Neural cell (in vitro differentiated cells): ENCODE measurements around the gene LRRC34. TPM values are rescaled to one million over a fixed set of nuclear protein-coding genes. Genes with fewer than 3 reads are reported as not detected.

ENCODE experiments used
- H2AFZ ChIP-seq: fragments of 200-600, 300-800 bp; sonication (generic), shearing (Covaris generic); 2 replicates; pipeline ENCODE4 v1.6.0; 2014; ENCODE audit warnings: low read depth, mild to moderate bottlenecking, antibody characterized with exemption, low read length, moderate library complexity
- H3F3A ChIP-seq: fragments of 200-600 bp; shearing (Covaris generic); 2 replicates; pipeline ENCODE4 v1.6.1; 2016; ENCODE audit warnings: mild to moderate bottlenecking, moderate library complexity, mixed read lengths, antibody characterized with exemption, low read length; ENCODE audit not compliant: insufficient read depth, poor library complexity, severe bottlenecking
- H3K27ac ChIP-seq: fragments of 200-600, 300-800 bp; sonication (generic), shearing (Covaris generic); 2 replicates; pipeline ENCODE4 v1.5.1; 2014; ENCODE audit warnings: mild to moderate bottlenecking, low read length, moderate library complexity
- H3K27me3 ChIP-seq: fragments of 300-800, 200-600 bp; sonication (generic), shearing (Covaris generic); 2 replicates; pipeline ENCODE4 v1.6.0; 2014; ENCODE audit warnings: mild to moderate bottlenecking, low read depth, low read length, moderate library complexity; ENCODE audit not compliant: insufficient read depth
- H3K36me3 ChIP-seq: fragments of 300-800, 200-600 bp; sonication (generic), shearing (Covaris generic); 2 replicates; pipeline ENCODE4 v1.5.1; 2014; ENCODE audit warnings: mild to moderate bottlenecking, antibody characterized with exemption, low read length, moderate library complexity; ENCODE audit not compliant: insufficient read depth
- H3K4me2 ChIP-seq: fragments of 300-800, 200-600 bp; sonication (generic), shearing (Covaris generic); 2 replicates; pipeline ENCODE4 v1.6.0; 2014; ENCODE audit warnings: mild to moderate bottlenecking, low read length
- H3K4me3 ChIP-seq: fragments of 300-800, 200-600 bp; sonication (generic), shearing (Covaris generic); 2 replicates; pipeline ENCODE4 v1.5.1; 2014; ENCODE audit warnings: mild to moderate bottlenecking, low read length, moderate library complexity
- H3K79me2 ChIP-seq: fragments of 200-600 bp; shearing (Covaris generic); replicated peaks from 2 replicates; pipeline ENCODE4 v1.6.0; 2014; ENCODE audit warnings: mild to moderate bottlenecking, low read length, moderate library complexity; ENCODE audit not compliant: insufficient read depth
- H3K9ac ChIP-seq: fragments of 300-800, 200-600 bp; sonication (generic), shearing (Covaris generic); 2 replicates; pipeline ENCODE4 v1.6.1; 2016; ENCODE audit warnings: mild to moderate bottlenecking, low read length, mixed read lengths
- H3K9me2 ChIP-seq: fragments of 200-600 bp; shearing (Covaris generic); 2 replicates; pipeline ENCODE4 v1.6.1; 2016; ENCODE audit warnings: mild to moderate bottlenecking, low read length, mixed read lengths; ENCODE audit not compliant: insufficient read depth
- H3K9me3 ChIP-seq: fragments of 200-600, 300-800 bp; sonication (generic), shearing (Covaris generic); 2 replicates; pipeline ENCODE4 v1.6.1; 2016; ENCODE audit warnings: mild to moderate bottlenecking, mixed run types, low read length, moderate library complexity, mixed read lengths
- H4K20me1 ChIP-seq: fragments of 200-600 bp; shearing (Covaris generic); 2 replicates; pipeline ENCODE4 v1.6.1; 2016; ENCODE audit warnings: mild to moderate bottlenecking, mixed run types; ENCODE audit not compliant: insufficient read depth
- CTCF ChIP-seq: fragments of 450-650 bp; IDR thresholded peaks from 2 replicates; pipeline ENCODE4 v1.5.1; 2014; ENCODE audit warnings: antibody characterized with exemption, mild to moderate bottlenecking, moderate library complexity; ENCODE audit not compliant: poor library complexity, severe bottlenecking
- EP300 ChIP-seq: fragments of 450-650 bp; conservative IDR thresholded peaks from 2 replicates; pipeline ENCODE4 v1.6.1; 2014; ENCODE audit warnings: antibody characterized with exemption, mild to moderate bottlenecking, moderate library complexity; ENCODE audit not compliant: poor library complexity, severe bottlenecking
- EZH2 ChIP-seq: fragments of 200-600, 300-800 bp; shearing (Covaris generic), sonication (generic); IDR thresholded peaks from 2 replicates; pipeline ENCODE4 v1.6.1; 2014; ENCODE audit warnings: antibody characterized with exemption, low read length, borderline replicate concordance, mild to moderate bottlenecking; ENCODE audit not compliant: insufficient read depth, poor library complexity, severe bottlenecking
- MXI1 ChIP-seq: fragments of 450-650 bp; conservative IDR thresholded peaks from 2 replicates; pipeline ENCODE4 v1.6.1; 2014; ENCODE audit warnings: antibody characterized with exemption, mild to moderate bottlenecking; ENCODE audit not compliant: poor library complexity, severe bottlenecking
- POLR2AphosphoS5 ChIP-seq: IDR thresholded peaks from 2 replicates; pipeline ENCODE4 v1.6.1; 2012
- RAD21 ChIP-seq: fragments of 450-650 bp; conservative IDR thresholded peaks from 2 replicates; pipeline ENCODE4 v1.6.1; 2014; ENCODE audit warnings: antibody characterized with exemption, mild to moderate bottlenecking, moderate library complexity
- REST ChIP-seq: IDR thresholded peaks from 2 replicates; pipeline ENCODE4 v1.6.1; 2012; ENCODE audit warnings: borderline replicate concordance
- SMC3 ChIP-seq: fragments of 450-650 bp; conservative IDR thresholded peaks from 2 replicates; pipeline ENCODE4 v1.6.1; 2014; ENCODE audit warnings: antibody characterized with exemption, mild to moderate bottlenecking, moderate library complexity; ENCODE audit not compliant: poor library complexity
- TAF1 ChIP-seq: IDR thresholded peaks from 2 replicates; pipeline ENCODE4 v1.6.1; 2012; ENCODE audit warnings: low read depth
- polyA plus RNA-seq: library from polyadenylated mRNA; depleted of rRNA; stranded (reverse); fragments of >200 nt; gene quantifications from 2 replicates; pipeline ENCODE4 v1.2.3, GENCODE V29; 2014

The LRRC34 gene
- polyA plus RNA-seq, 1 donor from 2014 or later, result 1.1 TPM

DNA sequence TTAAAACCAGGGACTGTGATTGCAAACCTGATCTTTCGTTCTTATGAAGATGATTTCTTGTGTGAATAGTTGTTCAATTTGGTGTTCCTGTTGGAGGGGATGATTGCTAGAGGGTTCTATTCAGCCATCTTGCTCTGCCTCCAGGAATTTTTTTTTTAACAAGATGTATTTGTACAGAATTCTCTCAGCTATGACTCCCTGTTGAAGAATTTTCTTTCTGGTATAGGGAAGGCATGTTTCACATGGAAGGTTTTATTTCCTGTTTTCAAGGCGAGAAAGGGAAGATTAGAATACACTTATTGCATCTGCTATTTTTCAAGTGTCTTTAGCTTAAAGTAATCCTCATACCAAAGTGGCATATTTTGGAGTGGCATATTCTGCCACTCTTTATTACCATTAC lies 5.6 kb upstream of the LRRC34 start:
- Histone ChIP-seq H2AFZ (no peak overlapping the region), H3K4me2 (no peak overlapping the region), H3K4me3 (no peak overlapping the region)

DNA sequence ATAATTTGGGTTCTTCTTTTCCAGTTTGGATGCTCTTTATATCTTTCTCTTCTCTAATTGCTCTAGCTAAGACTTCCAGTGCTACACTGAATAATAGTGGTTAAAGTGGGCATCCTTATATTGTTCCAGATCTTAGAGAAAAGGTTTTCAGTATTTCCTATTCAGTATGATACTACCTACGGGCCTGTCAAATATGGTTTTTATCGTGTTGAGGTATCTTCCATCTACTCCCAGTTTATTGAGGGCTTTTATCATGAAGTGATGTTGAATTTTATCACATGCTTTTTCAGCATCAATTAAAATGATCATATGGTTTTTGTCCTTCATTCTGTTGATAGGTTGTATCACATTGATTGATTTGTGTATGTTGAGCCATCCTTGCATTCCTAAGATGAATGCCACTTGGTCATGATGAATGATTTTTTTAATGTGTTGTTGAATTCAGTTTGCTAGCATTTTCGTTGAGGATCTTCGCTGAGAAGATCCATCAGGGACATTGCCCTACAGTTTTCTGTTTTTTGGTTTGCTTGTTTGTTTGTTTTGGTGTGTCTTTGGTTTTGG lies 3.0 kb upstream of the LRRC34 start:
- Histone ChIP-seq H3K27me3 (no peaks in the 10 kb centered on the region), H3K27ac (no peak overlapping the region), H3K9me3 (no peaks in the 10 kb centered on the region), H3K9me2 (no peaks in the 10 kb centered on the region), H3K36me3 (no peaks in the 10 kb centered on the region), H3K79me2 (no peaks in the 10 kb centered on the region), H3F3A (no peaks in the 10 kb centered on the region), H3K9ac (no peak overlapping the region), H2AFZ (no peak overlapping the region), H3K4me3 (no peak overlapping the region), H4K20me1 (no peaks in the 10 kb centered on the region), H3K4me2 (no peak overlapping the region)
- TF ChIP-seq RAD21 (no peak), EP300 (no peak), CTCF (no peak)

More for the DNA sequence above, 5.6 kb upstream of the LRRC34 start:
- H3K9me2 ChIP-seq, result no peaks in the 10 kb centered on the region
- TF ChIP-seq EZH2 (no peak), TAF1 (no peak), EP300 (no peak), POLR2AphosphoS5 (no peak), RAD21 (no peak), CTCF (no peak), SMC3 (no peak), REST (no peak), MXI1 (no peak)
- H3K9ac ChIP-seq, result no peak overlapping the region
- H3F3A ChIP-seq, result no peaks in the 10 kb centered on the region
- H3K79me2 ChIP-seq, result no peaks in the 10 kb centered on the region
- H3K36me3 ChIP-seq, result no peaks in the 10 kb centered on the region
- H4K20me1 ChIP-seq, result no peaks in the 10 kb centered on the region
- no peaks in the 10 kb centered on the region for H3K27me3 ChIP-seq
- H3K9me3 ChIP-seq, result no peaks in the 10 kb centered on the region
- H3K27ac ChIP-seq, result no peak overlapping the region
